NCI-H146 (cell line): Measurements from ENCODE around the gene NOC3L.
"Not testable (repeated sequence)": the region's sequence is repeated elsewhere in the genome, so short reads cannot be mapped to it uniquely, and the experiment has no call there.

Experiments
- DNase-seq: peaks from one replicate; lab custom pipeline; 2025; lab: John Stamatoyannopoulos, UW

Gene NOC3L

DNA sequence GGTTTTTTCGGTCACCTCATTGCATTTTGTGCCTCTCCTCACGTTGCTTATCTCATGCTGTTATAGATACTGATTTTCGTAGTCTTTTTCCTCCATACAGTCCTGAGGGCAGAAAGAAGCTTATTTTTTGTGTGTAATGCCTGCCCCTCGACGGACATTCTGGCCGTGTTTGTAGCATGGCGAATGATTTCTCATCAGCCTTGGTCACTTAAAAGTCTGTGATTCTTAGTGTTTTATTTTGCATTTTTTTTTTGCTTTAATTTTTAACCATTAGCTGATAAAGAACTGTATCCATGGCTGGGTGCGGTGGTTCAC lies 469 bp upstream of the NOC3L start:
- DNase-seq = no peak

DNA sequence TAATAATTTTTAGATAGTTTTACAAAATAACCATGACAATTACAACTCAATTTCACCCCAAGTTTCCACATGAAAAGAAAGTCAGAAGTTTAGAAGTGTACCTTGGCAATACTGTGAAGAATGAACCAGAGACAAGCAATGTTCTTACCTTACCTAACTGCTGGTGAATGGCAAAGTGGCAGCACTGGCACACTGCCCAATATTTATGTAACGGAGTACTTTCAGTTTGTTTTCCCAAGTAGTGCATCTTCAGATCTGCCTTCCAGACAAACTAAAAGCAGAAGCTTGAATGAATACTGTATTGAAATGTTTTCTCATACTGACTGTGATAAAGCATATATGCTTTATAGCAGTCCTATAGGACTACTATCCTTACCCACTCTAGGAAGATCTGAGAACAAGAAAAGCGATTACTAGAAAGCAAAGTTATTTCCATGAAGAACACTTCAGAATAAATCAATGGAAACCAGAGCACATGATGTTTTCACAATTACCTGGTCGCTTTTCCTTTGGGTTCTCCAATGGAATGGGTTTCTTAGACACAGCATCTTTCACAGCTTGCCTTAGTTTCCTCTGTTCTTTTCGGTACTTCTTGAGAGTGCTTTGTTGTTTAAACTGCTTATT lies 1.5 kb downstream of the NOC3L start:
- DNase-seq = no peak

DNA sequence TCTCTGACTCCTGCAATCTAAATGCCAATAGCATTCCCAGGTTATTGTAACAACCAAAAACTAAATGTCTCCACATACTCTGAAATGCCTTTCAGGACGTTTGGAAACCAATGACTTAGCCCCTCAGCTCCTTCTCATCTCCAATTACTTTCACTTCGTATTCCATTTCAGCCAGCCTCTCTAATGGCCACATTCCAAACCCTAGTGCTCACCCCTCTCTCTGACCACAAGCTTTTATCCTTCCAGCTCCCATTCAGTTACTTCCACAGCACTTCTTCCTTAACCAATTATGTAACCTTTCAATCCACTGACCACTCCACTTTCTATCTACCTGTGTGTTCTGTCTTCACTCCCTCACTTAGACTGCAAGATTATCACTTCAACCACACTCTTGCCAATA lies 4.3 kb downstream of the NOC3L start:
- DNase-seq = no peak

DNA sequence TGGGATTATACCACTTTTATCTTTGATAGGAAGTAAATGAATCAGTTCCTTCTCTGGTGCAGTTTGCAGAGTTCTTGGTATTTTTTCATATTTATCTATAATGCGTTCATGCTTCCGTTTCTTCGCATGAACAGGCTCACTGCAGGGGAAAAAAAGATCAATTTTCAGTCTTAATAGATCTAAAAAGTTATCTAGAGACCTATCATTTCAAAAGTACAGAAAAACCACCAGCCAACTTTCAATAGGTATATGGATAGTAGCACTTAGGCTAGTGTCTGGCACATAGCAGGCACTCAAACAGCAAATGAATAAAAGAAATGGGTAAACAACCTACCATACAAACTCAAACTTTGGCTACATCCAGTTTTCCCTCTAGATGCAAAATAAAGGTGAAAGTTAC lies 5.5 kb downstream of the NOC3L start:
- DNase-seq = no peak

DNA sequence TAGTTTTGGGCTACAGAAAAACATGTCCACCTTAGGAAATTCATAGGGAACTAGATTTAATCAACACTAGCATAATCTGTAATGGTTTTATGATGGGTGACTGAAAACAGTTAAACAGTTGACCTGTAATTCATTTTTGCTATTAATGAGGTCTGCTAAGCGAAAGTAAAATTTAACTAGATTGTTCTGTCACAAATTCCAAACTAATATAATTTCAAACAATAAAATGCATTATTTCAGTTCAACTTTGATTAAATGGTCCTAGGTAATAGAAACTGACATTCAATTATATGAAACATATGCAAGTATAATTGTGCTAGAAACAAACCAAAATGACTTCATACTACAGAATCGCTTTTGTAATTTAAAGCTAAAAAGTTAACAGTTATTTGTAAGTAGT lies 6.9 kb downstream of the NOC3L start:
- no peak for DNase-seq

DNA sequence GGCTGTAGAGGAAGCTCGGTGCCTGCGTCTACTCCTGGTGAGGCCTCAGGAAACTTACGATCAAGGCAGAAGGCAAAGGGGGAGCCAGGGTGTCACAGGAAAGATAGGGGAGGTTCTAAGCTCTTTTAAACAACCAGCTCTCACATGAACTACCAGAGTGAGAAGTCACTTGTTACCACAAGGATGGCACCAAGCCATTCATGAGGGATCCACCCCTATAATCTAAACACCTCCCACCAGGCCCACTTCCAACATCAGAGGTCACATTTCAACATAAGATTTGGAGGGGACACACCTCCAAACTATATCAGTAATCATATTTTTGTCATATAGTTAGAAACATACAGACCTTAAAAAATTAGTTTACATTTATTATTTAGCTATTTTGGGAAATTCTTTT lies 9.4 kb downstream of the NOC3L start:
- DNase-seq = no peak

DNA sequence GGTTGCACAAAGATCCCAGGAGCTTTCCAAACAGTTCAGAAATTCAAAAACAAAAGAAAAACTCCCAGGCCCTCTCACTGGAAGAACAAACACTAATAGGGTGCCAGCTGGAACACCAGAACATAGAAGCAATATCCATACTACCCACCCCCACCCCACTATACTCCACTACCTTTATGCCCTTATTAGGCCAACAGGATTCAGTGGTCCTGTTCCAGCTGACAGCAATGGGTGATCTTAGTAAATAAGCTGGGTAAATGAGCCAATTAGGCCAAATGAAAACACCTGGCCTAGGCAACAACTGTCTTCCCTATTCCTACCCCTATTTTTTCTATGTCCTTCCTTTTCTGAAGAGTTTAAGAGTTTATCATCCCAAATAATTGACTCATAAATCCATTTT lies 11.7 kb downstream of the NOC3L start:
- DNase-seq = peak; percentile 71

DNA sequence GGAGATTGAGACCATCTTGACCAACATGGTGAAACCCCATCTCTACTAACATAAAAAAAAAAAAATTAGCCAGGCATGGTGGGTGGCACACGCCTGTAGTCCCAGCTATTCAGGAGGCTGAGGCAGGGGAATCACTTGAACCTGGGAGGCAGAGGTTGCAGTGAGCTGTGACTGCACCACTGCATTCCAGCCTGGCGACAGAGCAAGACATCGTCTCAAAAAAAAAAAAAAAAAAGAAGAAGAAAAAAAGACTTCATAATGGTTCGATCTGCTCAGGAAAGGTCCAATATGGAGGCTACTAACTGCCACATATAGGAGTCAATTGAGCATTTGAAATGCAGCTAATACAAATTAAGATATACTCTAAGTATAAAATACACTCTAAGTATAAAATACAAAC lies 12.2 kb downstream of the NOC3L start:
- DNase-seq = not testable (repeated sequence)

DNA sequence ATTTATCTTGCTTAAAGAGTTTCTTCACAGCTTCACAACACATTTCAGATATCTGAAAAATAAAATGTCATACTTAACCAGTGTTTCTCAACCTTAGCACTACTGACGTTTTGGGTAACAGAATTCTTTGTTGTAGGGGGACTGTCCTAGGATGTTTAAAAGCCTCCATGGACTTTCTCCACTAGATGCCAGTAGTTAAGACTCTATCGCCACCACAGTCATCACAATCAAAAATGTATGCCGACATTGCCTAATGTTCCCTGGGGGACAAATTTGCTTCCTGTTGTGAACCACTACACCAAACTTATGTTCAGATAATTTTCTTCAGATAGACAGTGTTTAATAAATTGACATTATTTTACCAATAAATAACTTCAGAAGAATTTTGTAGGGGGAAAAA lies 13.4 kb downstream of the NOC3L start:
- no peak for DNase-seq

DNA sequence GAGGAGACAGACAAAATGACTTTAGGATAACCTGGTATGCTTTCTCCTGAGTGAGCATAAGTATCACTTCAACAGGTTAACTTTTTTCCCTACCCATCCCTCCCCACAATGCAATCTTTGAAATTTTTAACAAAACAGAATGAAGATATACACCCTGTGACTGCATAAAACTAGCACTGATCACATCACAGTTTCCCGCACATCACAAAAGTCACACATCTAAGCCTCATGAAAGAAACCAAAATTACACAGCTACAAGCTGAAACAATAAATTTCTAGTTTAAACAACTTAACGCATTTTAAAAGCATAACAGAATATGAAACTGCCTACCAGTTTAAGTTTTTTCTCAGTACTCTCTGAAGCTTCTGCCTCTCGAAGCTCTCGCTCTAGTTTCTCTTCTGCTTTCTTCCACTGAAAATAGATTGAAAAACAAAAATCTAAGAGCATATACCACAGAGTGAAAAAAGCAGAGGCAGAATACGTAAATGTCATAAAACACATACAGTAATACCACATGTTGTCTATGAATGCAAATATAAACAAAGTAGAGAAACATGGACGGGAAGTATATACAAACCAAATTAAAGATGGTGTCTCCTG lies 18.1 kb downstream of the NOC3L start:
- DNase-seq = no peak

DNA sequence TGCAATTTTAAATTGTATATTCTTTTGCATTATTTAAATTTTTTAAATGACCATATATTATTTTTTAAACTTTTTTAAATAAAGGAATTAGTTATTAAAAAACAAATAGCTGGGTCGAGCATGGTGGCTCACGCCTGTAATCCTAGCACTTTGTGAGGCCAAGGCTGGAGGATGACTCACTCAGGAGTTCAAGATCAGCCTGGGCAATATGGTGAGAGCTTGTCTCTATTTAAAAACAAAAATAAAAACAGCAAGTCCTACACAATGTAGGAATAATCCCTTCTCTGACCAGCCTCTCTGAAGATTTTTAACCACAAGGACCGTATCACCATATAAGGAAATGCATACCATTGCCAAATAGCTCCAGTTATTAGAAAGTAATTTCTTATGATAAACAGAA lies 19.6 kb downstream of the NOC3L start:
- DNase-seq = no peak

DNA sequence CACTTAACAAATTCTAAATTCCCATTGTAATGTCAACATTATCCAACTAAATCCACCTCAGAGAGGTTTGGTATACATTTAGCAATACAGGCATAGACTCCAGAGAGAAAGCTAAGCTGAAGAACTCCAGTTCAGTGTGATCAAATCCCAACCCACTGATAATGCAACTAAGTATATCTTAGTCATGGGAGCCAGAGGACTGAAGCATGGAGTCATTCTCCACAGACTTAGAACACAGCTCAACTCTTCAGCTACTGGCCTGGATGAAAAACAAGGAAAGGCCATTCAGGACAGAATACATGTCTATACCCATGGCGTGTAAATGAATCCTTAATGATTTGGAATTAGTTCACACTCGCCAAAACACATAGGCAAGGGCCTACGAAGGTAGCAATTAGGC lies 27.9 kb downstream of the NOC3L start:
- no peak for DNase-seq

DNA sequence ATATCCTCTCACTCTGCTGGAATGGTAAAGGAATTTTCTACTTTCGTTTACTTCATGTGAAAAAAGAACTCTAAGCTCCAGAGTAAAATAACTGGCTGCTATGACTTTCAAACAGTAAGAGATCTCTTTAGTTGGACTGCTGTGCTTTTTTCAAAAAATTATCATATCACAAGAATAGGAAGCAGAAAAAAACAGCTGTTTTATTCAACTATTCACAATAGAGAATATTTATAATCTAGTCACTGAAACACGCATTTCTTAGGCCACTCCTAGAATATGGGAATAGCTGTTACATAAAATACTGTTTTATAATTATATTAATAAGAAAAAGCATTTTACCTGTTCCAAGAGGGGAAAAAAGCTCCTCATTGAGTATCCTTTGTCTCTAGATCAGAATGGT lies 29.7 kb downstream of the NOC3L start:
- no peak for DNase-seq

DNA sequence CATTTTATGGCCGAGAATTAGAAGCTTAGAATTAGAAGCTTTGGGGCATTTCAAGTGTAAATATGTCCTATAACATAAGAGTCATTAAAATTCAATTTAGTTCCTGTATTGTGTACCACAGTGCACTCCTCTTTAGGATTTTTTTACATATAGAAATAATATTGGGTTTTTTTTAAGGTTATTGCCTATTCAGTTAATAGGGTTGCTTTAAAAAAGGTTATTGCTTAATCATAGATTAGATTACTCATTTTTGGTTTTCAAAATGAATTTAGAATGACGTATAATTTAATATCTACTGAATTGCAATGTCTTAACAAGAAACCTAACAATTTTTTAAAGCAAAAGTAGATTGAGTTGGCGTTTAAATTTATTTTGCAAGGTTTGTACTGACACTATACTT lies 34.1 kb downstream of the NOC3L start:
- no peak for DNase-seq

DNA sequence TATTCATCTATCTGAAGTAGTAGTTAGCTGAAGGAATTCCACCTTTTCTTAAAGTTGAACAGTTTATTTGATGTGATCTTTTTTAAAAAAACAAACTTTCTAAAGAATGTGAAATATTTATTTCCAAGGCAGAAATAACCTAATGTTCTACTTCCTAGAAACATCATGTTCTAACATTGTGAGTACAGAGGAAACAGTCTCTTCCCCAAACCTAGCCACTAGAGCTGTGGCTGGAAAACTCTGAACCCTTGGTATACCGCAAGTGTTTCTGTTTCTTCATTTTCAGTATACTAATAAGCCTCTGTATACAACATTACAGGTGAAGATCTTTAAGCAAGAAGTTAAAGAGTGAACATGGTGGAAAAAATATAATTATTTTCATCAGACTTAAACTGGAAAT lies 35.1 kb downstream of the NOC3L start:
- DNase-seq = no peak

DNA sequence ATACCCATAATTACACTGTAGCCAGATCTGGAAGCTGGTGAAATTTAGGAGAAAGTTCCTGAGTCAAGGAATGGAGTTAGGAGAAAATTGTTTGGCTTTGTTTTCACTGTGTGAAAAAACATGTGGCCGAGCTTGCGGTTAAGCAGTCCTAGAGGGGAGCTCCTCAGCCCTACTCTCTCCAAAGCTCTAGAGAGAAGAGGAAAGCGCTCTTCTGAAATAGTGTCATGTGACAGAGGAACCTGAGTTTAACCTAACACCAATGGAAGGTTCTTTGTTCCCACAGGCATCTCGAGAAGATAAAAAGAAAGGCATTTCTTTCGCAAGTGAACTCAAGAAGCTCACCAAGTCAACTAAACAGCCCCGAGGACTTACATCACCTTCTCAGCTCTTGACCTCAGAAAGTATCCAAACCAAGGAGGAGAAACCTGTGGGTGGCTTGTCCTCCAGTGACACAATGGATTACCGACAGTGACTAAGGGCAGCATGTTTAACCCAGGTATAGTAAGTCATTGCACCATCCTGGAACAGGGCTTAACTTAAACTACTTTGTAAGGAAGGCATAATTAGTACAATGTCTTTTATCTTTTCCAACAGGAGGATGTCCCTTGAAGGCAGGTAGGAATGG lies 38.0 kb downstream of the NOC3L start:
- DNase-seq = no peak

DNA sequence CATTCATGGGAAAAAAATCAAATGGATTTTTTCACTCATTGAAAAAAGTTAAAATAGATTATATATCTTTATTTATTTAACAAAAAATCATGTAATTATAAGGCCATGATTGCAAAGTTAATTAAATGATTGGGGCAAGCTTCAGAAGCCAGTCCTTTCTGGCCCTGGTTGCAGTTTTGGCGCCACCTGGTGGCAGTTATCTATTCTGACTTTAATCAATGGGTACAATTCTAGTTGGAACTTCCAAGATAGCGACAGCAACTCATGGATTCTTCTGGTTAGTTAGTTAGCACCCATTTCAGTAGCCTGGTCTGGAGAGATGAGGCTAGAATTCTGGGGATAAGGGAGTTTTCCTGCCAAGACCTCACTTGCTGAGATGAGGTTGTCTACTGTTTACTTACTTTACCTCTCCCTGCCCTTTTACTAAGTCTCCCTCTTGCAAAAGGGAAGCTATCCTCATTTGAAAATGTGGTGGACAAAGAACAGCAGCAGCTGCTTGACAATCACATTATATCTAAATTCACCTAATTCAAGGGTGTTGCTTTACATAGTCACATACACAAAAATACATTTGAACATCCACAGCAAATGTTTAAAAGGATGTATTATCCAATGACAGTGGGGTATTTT lies 42.3 kb downstream of the NOC3L start:
- peak; percentile 42 for DNase-seq

DNA sequence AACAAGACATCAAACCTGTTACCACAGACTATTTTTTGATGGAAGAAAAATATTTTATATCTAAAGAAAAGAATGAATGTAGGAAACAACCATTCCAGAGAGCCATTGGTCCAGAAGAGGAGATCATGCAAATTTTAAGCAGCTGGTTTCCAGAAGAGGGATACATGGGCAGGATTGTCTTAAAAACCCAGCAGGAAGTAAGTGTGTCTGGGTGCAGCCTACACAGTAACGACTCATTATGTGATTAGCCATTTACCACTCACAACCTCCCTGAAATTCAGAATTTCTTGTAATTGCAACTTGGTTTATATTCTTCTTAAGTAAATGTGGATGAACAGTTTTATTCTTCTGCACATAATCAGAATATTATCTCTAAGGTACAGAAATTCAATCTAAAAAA lies 46.2 kb downstream of the NOC3L start:
- no peak for DNase-seq

DNA sequence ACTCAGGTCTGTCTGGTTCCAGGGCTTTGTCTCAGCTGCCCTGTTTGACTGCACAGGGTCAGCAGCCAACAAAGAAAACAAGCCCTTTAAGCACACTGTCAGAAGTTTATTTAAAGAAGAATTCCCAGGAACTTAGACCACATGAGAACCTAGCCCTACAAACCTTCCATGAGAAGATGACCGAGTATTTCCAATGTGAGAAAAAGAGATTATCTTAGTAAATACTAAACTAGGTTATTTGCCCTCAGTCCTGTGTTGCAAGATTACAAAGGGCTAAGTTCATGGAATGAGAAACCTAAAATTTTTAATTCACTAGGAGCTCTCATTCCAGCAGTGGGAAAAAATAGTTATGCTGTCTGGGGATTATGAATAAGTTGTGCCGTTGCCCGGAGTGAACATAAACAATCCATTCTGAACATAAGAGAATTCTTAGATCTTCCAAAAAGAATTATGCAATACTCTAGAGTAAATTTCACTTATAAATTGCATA lies 46.7 kb downstream of the NOC3L start:
- DNase-seq = no peak

DNA sequence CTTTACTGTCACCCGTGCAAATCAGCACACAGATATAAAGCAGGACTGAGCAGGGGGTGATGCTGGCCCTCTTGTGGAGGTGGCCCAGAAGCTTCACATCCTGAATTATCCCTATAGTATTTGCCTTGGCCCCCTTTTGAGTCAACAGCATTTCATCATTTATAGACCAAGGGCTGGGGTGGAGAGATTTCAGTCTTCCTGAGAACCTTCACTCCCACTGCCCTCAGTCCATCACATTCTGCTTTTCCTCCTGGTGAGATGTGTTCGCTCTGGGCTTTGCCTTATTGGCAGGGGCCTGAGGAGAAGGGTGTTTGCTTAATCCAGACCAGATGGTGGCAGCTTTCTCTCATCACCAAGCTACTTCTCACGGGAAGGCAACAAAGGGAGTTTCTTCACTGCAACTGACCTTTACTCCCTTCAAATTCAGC lies 47.7 kb downstream of the NOC3L start:
- DNase-seq = peak; percentile 12

DNA sequence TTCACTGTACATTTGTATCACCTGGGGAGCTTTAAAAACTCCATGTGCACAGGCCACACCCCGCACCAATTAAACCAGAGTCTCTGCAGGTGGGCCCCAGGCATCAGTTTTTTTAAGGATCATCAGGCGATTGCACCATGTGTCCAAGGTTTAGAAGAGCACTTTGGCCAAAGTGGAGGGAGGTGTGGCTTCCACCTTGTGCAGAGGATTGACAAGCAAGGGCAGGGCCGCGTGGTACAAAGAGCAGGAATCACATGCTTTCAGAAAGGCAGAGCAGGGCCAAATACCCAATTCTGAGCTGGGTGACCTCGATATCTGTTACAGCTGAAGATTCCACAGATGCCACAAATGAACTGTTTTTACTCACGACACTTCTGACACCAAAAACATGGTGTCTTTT lies 52.4 kb downstream of the NOC3L start:
- peak; percentile 70 for DNase-seq

DNA sequence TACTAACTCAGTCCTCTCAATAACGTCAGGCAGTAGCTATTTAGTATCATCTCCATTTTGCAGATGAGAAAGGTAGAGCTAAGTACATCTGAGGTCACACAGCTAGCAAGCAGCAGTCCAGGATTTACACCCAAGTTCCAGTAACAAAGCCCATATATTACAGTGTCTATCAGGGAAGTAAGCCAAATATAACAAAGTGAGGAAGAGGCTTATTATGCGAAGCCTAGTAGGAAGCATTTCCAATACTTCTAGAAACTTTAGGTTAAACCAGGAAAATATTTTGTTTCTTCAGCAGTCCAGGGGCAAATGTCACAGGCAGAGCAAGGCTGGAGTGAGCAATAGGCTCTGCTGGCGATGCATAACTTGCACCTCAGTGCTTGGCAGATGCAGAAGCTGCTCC lies 53.9 kb downstream of the NOC3L start:
- DNase-seq = no peak

DNA sequence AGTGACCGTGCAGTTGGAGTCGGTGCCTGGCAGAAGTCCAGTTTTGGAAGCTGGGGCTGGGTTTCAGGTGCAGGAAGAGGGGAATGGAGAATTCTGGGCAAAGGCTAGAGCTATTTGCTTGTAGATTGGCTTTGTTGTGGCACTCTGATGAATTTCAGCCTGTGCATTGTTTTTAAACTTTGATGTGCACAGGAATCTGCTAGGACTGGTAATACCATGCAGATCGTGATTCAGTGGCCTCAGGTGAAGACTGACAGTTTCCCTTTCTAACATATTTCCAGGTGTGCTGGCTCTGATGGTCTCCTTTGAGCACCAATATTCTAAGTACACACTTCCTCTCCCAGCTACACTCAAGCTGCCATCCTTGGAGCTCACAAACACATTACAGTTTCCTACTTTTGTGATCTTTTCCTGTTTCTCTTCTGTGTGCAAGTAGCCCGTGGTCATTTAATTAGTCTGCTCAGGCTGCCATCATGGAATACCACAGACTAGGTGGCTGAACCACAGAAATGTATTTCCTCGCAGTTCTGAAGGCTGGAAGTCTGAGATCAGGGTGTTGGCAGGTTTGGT lies 55.6 kb downstream of the NOC3L start:
- no peak for DNase-seq
